Left renal cortex interstitium (tissue), 4 donors: Measurements from ENCODE around the gene CCT3. TPM values are rescaled to one million over a fixed set of nuclear protein-coding genes. Genes with fewer than 3 reads are reported as not detected.
A peak's percentile ranks its signal among the peaks of the same experiment; 100 is the strongest.
"Not testable (repeated sequence)": the region's sequence is repeated elsewhere in the genome, so short reads cannot be mapped to it uniquely, and the experiment has no call there.

Experiments used
- DNase-seq, 4 donors: peaks; one replicate each; pipeline ENCODE4 v3.0.0-alpha.2; 2013; ENCODE audit warnings: low read depth in 4 of 4, low spot score in 2 of 4, missing footprints in 1 of 4
- polyA plus RNA-seq, 4 donors: library from polyadenylated mRNA; unstranded; fragments of 120-200 nt; gene quantifications; one replicate each; pipeline ENCODE4 v1.2.1, GENCODE V29; 2013; ENCODE audit not compliant: insufficient read length in 4 of 4

CCT3 gene
- 100 to 1,000 TPM; 313 to 386 (median 330) TPM for polyA plus RNA-seq

DNA sequence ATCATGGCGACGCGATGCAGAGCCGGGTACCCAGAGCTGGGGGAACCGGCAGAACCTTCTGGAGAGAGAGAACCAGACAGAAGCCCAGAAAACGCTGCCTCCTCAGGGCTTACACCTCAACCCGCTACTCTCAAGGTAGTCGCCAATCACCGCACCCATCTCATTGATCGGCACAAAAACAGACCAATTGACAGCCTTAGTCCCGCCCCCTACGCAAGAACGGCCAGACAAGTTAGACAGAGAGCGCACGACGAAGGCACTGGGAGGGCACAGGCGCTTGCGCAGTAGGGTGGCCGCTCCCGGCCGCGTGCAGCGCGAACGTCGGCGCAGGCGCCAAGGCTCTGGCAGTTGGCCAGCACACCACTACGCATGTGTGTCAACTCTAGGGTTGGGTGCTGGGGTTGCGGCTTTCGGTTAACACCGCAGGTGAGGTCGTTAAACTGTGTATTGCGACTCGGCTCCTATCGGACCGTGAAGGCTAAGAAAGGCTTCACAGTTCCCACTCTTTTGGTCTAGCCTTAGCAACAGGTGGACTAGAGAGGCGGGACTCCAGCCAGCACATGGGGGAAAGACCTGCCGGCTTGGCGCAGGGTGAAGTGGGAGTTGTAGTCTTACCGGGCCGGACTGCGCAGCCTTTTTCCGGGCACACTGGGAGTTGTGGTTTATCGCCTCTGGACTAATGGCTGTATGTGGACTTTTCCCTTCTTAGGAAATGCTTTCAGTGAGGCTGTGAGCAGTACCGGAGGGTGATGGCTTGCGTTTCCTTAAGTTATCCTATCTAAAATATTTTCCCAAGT lies at the start of gene CCT3, which contains the start of gene TSACC:
TSS of gene CCT3 (minus strand) at position 113 of the 797 bp plus-strand sequence. CDS start at position 5, 108 bp downstream.
TSS of gene TSACC (plus strand) at position 347 of the 797 bp plus-strand sequence. CDS start 1,232 bp downstream, outside the sequence.
- DNase-seq: peak; percentile 99 to 100 (median 99)

- DNase-seq: no peak
These were observed 49.7 kb upstream of the CCT3 start for GRCh38 chr1:156387870-156388173.

GRCh38 chr1:156386949-156387869 lies 49.1 kb upstream of the CCT3 start:
- no peak for DNase-seq

DNA sequence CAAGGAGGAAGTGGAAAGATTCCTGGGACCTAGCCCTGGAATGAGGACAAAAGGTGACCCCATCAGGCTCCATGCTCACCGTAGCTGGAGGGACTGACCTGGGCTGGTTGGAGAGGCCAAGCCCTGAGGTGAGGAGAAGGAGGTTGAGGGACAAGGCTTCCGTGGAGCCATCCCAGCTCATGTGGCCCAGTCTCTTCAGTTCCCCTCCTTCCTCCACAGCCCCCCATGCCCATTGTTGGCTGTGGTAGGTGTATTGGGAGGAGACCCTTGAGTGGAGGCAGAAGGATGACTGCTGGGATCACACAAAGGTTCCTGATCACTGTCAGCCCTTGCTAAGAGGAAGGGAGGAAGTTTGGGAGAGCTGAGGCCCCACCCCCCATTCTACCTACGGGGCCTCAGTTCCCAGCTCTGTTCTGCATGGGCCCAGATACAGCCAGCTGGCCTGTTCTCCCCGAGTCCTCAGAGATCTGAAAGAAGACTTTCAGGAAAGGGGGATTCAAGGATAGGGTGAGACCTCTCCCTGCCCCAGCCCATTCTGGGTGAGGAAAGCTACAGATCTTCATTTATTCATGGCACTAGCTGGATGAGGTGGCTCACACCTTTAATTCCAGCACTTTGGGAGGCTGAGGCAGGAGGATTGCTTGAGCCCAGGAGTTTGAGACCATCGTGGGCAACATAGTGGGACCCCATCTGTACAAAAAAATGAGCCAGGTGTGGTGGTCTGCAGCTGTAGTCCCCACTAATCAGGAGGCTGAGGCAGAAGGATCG lies 48.2 kb upstream of the CCT3 start:
- DNase-seq: no peak

DNA sequence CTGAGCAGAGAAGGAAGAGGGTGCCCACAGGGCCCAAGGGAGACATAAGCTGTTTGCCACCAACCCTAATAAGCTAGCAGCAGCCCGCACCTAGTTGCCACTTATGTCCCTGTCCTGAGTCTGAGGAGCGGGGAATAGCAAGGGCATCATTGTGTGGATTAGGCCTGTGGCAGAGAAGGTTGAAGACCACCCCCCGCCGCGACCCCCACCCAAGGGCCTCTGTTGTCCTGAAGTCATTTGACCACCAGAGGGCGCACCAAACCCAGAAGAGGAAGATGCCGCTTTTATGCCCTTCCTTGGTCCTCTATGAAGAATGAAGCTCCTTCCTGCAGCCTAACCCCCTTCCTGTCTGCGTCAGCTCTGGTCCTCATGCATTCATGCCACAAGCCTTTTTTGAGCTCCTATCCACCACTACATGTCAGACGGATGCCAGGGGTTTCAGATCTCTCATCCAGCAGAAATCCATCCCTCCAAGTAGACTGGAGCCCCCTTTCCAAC lies 47.5 kb upstream of the CCT3 start:
- peak in 2 of 4 donors; percentile 31 to 41 for DNase-seq

DNA sequence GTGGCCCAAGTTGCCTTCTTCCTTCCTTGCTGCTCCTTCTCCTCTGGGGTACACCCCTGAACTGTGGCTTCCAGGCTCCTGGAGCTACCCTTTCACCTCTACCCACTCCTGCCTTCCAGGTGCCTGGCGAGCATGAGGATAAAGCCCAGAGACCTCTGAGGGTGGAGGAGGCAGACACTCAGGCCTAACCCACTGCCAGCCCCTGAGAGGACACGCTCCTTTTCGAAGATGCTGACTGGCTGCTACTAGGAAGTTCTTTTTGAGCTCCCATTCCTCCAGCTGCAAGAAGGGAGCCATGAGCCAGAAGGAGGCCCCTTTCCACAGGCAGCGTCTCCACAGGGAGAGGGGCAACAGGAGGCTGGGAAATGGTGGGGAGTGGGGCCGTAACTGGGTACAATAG lies 46.6 kb upstream of the CCT3 start:
- no peak for DNase-seq

- no peak for DNase-seq
These were observed 45.9 kb upstream of the CCT3 start for GRCh38 chr1:156384007-156384406.

- no peak for DNase-seq
These were observed 44.9 kb upstream of the CCT3 start for GRCh38 chr1:156383023-156383422.

DNA sequence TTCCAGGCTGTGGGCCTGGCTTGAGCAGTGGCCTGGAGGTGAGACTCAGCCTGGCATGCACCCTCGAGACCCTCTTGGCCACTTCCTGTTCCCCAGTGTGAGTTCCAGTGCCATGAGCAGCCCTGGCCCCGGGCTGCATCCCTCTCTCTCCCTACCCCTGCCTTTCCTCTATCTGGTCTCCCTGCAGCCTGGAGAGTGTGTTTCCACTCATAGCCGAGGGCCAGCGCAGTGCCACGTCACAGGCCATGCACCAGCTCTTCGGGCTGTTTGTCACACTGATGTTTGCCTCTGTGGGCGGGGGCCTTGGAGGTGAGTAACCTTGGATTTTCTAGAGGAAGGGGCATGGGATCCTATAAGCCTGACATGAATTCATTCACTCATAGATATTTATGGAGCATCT lies 44.5 kb upstream of the CCT3 start:
- DNase-seq: no peak

DNA sequence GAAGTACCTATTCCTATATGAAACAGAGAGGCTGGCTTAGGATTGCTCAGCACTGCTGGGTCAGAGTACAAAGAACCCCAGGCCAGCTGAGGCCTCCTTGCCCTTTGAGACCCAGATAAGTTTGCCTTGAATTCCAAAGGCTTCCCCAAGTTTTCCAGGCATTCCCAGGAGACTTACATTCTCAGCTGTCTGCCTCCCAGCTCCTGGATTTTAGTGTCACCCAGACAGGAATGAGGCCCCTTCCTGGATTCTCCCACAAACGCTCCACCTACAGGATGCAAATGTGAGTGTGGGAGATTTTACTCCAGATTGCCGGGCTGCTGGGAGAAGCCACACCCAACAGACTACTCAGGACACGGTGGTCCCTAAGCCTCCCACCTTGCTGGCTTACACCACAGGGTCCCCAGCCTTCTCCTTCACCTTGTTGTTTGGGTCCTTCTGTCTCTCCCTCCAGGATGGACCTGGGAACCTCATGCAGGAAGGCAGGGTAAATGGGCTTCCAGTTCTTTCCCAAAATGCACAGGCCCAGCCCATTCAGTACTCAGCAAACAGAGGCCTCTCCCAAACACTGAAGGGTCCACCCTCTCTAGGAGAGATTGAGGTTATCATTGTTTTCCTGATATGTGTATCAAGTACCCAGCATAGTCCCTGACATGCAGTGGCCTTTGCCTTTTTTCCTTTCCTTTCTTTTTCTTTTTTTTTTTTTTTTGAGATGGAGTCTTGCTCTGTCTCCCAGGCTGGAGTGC lies 41.5 kb upstream of the CCT3 start:
- DNase-seq: no peak

GRCh38 chr1:156378557-156378956 lies 40.5 kb upstream of the CCT3 start:
- no peak for DNase-seq

DNA sequence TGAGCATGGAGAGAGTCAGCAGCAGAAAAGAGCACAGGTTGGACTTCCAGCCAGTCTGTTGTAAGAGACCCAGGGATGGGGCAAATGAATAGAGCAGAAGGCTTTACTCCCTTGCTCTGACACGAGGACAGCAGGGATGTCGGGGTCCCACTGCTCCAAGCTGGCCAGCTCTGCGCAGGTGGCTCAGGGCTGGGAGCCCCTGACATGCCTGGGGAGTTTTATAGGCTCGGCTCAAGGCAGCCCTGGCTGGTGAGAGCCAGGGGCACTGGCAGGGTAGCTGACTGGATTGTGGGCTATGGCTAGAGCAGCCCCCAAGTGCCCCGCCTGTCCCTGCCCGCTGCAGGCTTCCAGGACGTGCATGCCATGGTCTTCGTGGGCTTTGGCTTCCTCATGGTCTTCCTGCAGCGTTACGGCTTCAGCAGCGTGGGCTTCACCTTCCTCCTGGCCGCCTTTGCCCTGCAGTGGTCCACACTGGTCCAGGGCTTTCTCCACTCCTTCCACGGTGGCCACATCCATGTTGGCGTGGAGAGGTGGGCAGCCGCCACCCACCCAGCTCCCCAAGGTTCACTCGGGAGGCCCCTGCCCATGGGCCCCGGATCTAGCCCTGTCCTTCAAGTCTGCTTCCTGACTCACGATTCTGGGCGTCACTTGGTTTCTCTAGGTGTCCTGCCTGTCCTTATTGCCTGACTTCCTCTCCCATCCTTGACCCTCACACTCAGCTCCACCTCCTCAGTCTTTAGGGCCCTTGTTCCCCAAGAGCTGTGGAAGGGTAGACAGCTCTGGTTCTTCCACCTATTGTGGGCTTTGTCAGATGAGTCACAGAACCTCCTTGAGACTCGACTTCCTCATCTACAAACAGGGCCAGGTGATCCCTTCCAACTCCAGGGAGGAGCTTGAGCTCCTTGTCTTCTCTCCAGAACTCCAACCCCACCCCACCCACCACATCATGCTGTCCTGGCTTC lies 39.1 kb upstream of the CCT3 start:
- DNase-seq: no peak

GRCh38 chr1:156376146-156376545 lies 38.1 kb upstream of the CCT3 start:
- no peak for DNase-seq

DNA sequence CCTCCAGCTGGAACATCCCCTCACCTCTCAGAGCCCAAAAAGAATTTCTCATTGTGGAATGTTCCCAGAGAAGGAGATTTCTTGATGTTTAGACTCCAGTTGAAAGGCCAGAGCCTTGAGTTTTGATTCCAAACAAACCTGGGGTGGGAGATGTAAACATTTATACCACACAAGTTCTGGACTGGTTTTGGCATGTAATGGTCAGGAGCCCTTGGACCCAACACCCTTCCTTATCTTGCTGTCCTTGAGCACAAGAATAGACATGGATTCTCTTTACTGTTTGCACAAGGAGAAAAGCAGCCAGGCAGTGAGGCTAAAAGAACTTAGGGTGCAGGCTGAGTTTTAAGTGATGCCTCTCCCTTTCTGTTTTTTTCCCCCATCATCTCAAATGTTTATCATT lies 35.5 kb upstream of the CCT3 start:
- no peak for DNase-seq

GRCh38 chr1:156372876-156373275 lies 34.8 kb upstream of the CCT3 start:
- DNase-seq: no peak

DNA sequence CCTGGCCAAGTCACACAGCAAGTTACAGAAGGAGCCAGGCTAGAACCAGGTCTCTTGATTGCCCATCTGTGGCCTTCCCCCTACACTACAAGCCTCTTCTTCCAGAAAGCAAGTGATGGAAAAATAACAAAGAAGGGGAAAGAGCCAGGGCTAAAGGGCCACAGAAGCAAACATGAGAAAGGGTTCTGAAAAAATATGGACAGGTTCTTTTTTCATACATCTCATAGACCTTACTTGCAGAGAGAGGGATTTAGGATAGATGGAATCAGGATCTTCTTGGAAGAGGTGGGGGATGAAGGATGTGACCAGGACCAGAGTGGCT lies 34.1 kb upstream of the CCT3 start:
- no peak for DNase-seq

DNA sequence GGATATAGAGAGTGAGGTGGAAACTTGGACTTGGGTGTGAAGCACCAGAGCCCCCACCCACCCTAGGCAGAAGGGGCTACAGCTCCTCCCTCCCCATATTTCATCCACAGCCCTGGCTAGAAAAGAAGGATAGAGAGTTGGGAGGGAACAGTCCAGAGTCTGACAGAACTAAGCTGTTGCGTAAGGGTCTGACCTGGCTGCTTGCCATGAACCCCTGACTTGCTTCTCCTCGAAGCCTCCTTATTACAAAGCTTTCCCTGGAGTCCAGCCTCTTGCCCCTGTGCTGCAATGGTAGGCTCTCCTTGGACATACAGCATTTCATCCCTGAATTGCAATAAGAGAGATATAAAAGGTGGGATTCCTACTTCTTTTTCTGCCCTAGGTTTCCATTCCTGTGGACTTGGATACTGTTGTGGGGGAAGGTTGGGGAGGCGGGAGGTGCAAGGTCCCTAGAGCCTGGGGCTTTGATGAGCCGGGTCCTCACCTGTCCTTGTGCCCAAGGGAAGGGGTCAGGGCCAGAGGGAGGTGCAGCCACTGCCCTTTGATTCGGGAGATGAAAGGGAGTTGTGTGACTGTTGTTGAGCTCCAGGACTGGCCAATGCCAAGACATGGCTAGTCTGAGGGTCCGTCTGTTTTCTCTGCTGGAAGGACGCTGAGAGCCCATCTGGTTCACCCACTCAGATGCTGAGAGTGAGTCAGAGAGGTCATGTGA lies 33.6 kb upstream of the CCT3 start:
- peak in 1 of 4 donors; percentile 56 for DNase-seq

DNA sequence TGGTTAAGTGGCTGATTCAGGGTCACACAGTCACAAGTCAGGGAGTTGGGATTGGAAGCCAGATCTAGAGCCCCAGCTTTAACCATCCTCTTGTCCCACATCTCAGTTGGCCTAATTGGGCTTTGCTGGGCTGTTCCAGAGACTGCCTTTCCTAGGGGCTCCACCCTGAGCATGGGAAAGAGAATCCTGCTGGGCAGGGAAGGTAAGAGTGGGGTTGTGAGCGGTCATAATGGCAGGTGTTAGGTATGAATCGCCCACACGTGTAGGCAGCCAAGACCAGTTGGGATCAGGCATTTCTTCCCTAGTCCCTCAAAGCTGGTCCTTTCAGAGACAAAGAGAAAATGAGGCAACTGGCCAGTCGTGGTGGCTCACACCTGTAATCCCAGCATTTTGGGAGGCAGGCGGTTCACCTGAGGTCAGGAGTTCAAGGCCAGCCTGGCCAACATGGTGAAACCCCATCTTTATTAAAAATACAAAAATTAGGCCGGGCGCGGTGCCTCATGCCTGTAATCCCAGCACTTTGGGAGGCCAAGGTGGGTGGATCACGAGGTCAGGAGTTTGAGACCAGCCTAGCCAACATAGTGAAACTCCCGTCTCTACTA lies 31.7 kb upstream of the CCT3 start:
- not testable (repeated sequence) for DNase-seq
